Stimulated activated CD4-positive, alpha-beta T cell treated with anti-CD3 and anti-CD28 coated beads, Interleukin-1b, Interleukin-23, amount 100 ng/mL, for 4 hours (primary cell): ENCODE measurements around the gene SPINK2.

Experiments used
- DNase-seq, 2 donors: peaks; one replicate each; pipeline ENCODE4 v3.0.0-alpha.2; 2020; ENCODE audit warnings: low read depth in 2 of 2

Gene SPINK2

GRCh38 chr4:56799824-56800756 is 21.4 kb downstream of the SPINK2 start:
- peak; percentile 69 to 71 for DNase-seq

GRCh38 chr4:56799161-56799759 is 22.2 kb downstream of the SPINK2 start:
- no peak for DNase-seq

GRCh38 chr4:56796211-56796610 is 25.3 kb downstream of the SPINK2 start:
- DNase-seq: no peak

- DNase-seq: no peak
Observed at GRCh38 chr4:56791316-56791715, 30.2 kb downstream of the SPINK2 start.

DNA sequence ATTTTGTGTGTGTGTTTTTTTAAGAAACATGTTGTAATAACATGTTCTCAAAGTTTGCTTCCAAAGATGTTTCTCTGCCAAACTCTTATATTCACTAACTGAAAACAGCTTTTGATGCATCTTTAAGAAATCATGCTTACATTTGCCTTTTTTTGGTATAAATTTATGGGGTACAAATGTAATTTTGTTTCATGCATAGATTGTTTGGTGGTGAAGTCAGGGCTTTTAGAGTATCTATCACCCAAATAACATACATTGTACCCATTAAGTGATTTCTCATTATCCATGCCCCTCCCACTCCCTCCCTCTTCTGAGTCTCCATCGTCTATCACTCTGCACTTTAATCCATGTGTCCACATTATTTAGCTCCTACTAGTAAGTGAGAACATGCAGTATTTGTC is 30.8 kb downstream of the SPINK2 start:
- no peak for DNase-seq

DNA sequence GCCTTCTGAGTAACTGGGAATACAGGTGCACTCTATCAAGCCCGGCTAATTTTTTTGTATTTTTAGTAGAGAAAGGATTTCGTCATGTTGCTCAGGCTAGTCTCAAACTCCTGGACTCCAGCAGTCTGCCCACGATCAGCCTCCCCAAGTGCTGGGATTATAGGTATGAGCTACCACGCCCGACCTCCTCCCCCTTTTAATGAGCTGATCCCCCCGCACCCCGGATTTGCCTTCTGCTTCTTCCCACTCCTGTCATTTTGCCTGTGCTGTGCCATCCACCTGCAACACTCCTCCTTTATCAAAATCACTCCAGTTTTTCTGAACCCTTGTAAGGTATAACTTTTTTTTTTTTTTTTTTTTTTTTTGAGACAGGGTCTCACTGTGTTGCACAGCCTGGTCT is 33.4 kb downstream of the SPINK2 start:
- DNase-seq: no peak

- DNase-seq: no peak
Observed at GRCh38 chr4:56787380-56787779, 34.1 kb downstream of the SPINK2 start.

GRCh38 chr4:56786955-56787354 is 34.5 kb downstream of the SPINK2 start:
- DNase-seq: no peak

GRCh38 chr4:56783986-56784385 is 37.5 kb downstream of the SPINK2 start:
- no peak for DNase-seq

DNA sequence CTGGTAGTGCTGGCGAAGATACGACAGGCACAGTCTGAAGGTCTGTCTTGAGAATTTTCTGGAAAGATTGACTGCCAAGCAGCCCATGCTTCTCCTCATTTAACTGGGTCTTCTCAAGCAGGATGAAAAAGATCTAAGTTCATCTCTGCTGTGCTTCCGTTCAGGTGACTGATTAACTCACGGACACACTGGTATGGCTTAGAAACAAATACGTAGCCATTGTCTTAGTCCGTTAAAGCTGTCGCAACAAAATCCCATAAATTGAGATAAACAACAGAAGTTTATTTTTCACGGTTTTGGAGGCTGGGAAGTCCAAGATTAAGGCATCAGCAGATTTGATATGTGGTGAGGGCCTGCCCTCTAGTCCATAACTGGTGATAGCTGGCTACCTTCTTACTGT is 39.5 kb downstream of the SPINK2 start:
- DNase-seq: no peak

DNA sequence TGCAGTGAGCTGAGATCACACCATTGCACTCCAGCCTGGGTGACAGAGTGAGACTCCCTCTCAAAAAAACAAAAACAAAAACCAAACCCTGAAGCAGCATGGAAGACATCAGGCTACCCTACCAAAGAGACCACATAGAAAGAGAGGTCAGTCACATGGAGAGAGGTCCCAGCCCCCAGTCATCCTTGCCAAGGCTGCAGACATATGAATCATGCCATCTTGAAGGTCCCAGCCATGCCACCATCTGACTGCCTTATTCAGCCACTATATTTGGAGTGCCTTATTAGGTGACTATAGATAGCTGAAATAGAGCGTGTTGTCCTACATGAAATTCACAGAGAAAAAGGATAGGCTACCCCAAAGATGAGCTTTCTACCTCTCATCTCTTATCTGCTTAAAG is 48.2 kb downstream of the SPINK2 start:
- DNase-seq: no peak

DNA sequence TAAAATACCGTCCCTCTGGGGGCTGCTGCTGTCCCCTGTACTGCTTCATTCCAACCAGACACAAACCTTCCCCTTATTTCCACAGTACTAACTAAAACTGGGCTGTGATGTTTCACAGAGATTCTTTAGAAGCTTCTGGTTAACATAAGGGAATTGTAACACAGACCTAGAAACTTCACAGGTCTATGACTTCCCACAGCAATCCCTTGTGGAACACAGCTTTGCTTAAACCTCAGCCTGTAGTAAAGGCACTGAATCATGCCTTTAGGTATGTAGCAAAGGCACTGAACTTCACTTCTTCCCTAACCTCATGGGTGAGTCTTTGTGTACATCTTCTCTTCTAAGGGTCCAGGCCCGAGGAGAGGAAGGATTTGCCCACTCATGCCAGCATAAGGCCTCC is 49.4 kb downstream of the SPINK2 start:
- no peak for DNase-seq

- no peak for DNase-seq
Observed at GRCh38 chr4:56768763-56769162, 52.7 kb downstream of the SPINK2 start.

- no peak for DNase-seq
Observed at GRCh38 chr4:56768316-56768715, 53.2 kb downstream of the SPINK2 start.

DNA sequence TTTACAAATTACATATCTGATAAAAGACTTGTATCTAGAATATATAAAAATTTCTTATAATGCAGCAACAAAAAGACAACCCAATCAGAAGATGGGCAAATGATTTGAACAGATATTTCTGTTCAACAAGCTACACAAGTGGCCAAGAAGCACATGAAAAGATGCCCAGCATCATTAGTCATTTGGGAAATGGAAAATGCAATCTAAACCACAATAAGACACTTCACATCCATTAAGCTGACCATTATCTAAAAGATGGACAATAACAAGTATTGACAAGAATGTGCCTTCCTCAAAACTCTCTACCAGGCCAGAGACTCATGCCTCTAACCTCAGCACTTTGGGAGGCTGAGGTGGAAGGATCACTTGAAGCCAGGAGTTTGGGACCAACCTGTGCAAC is 53.9 kb downstream of the SPINK2 start:
- DNase-seq: no peak

GRCh38 chr4:56764775-56765174 is 56.7 kb downstream of the SPINK2 start:
- no peak for DNase-seq

- DNase-seq: no peak
Observed at GRCh38 chr4:56764223-56764622, 57.3 kb downstream of the SPINK2 start.

DNA sequence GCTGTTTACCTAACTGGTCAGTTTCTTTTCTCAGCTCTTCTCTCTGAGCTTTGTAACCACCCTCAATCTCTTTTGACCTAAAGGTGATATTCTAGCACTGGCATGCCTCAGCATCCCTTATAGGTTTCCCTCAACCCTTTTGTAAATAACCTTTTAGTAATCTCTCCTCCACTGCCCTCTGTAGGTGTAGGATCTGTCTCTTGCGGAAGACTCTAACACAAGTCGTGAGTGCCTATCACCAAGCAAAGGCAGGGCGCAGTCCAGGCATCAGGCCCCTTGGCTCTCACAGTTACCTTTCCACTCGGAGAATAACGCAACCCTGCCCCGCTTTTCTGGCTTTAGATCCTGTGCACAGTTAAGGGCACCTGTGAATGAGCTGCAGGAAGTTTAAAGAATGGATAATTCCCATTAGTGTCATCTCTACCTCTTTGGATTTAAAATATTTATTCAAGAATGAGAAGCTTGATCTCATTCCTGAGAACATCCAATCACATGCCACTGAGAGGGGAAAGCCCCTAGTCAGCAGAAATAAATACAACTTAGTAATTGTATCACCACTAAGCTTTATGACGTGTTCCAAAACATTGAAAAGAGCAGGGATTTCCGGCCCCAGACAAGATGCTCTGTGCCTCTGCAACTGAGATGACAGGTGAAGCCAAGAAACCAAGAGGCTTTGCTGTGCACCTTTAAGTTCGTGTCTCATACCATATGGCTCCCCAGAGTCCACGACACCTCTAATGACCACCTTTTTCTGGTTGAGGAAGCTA is 58.8 kb downstream of the SPINK2 start:
- DNase-seq: peak in 1 of 2 donors; percentile 19

DNA sequence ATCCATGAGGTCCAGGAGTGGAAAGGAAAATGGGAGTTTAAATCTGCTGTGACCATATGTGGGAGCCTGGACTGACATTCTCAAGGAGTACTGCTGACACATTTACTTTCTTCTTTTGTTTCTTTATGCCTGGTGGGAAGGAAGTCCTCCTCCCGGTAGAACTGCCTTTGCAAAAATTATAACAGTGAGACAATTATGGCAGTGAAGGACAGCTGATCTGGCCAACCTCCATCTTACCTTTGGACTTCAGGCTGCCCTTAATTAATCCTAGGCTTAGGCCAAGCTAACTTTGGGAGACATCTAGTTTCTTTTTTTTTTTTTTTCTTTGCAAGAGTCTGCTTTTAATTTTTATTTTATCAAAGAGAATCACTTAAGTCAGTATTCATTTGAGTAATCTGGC is 61.3 kb downstream of the SPINK2 start:
- no peak for DNase-seq
